Tibial artery (tissue), 4 donors: ENCODE results near the gene NFATC1.

ENCODE experiments used
- DNase-seq, 2 donors: peaks; one replicate each; pipeline ENCODE4 v3.0.0-alpha.2; 2019
- H3K27ac ChIP-seq, 2 donors: fragments of 200-600 bp; sonication (generic) in 1 of 2; 1 replicate in 1 of 2; 2 replicates in 1 of 2; pipeline ENCODE4 v1.5.1; 2018 to 2019; ENCODE audit warnings: mild to moderate bottlenecking in 1 of 2
- H3K27me3 ChIP-seq, 2 donors: fragments of 200-600 bp; sonication (generic) in 1 of 2; one replicate each; pipeline versions ENCODE4 v1.5.1 to v1.6.0; 2016 to 2019
- H3K36me3 ChIP-seq, 3 donors: fragments of 200-600 bp; sonication (generic) in 2 of 3; one replicate each; pipeline ENCODE4 v1.5.1; 2016 to 2019; ENCODE audit warnings: mild to moderate bottlenecking in 2 of 3
- H3K4me1 ChIP-seq, 4 donors: fragments of 200-600 bp; sonication (generic) in 2 of 4; 1 replicate in 3 of 4; 2 replicates in 1 of 4; pipeline ENCODE4 v1.5.1; 2016 to 2019
- H3K4me3 ChIP-seq, 2 donors: fragments of 200-600 bp; sonication (generic) in 1 of 2; 1 replicate in 1 of 2; 2 replicates in 1 of 2; pipeline ENCODE4 v1.5.1; 2018 to 2019; ENCODE audit warnings: mild to moderate bottlenecking in 2 of 2
- H3K9me3 ChIP-seq, 3 donors: fragments of 200-600 bp; sonication (generic) in 1 of 3; one replicate each; pipeline ENCODE4 v1.5.1; 2016 to 2019
- CTCF ChIP-seq, 2 experiments: fragments of 200-600 bp in 1 of 2; fragments of 450-650 bp in 1 of 2; IDR thresholded peaks; one replicate each; pipeline ENCODE4 v1.5.1; 2017 to 2019; ENCODE audit warnings: antibody characterized with exemption in 2 of 2, mild to moderate bottlenecking in 1 of 2, moderate library complexity in 1 of 2
- intact Hi-C: fragments of 100-400 bp; cut with DNase I; formaldehyde crosslinking; loops from one replicate; pipeline ENCODE4 v1.15.0; 2023; ENCODE audit warnings: low total_unique reads

NFATC1 gene

DNA sequence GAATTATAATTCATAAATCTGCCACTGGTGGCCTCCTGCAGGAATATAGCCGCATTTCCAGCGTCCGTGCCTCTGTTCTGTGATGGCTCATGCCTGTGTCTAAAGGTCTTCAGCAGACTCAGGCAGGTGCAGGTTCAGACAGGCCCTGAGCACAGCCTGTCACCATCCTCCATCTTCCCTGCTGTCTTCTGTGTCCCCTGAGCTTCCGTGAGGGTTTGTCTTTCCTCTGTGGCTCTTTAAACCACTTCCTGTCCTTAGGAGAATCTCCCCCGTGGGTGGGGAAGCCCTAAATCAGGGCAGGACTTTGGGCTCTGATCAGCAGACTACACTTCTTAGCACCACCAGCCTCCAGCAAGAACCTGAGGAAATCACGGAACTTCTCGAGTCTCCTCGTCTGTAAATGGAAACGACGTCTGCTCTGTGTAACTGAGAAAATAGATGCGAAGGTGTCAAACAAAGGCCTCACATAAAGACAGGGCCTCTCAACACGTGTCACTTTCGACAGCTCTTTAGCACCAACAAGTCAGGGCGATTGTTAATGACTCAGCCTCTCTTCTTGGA lies 24.1 kb upstream of the NFATC1 start:
- no peak for DNase-seq
- H3K27ac ChIP-seq = no peak overlapping the region
- no peaks in the 10 kb centered on the region for H3K4me1 ChIP-seq
- no peak overlapping the region for H3K4me3 ChIP-seq
- TF ChIP-seq CTCF (IDR thresholded peaks at IDR 0.05) = no peak
- intact Hi-C loops = loop anchor here (10.0 kb wide), 1 partner anchor 297 kb away; no protein-coding TSS in a partner anchor
- no peaks in the 10 kb centered on the region for H3K27me3 ChIP-seq
- H3K36me3 ChIP-seq = peaks cover 0 to 29% (median 6%) of the 10 kb centered on the region in 3 donors
- no peaks in the 10 kb centered on the region for H3K9me3 ChIP-seq

GRCh38 chr18:79372461-79372860 lies 23.3 kb upstream of the NFATC1 start:
- intact Hi-C loops = loop anchor here (10.0 kb wide), 1 partner anchor 298 kb away; no protein-coding TSS in a partner anchor

DNA sequence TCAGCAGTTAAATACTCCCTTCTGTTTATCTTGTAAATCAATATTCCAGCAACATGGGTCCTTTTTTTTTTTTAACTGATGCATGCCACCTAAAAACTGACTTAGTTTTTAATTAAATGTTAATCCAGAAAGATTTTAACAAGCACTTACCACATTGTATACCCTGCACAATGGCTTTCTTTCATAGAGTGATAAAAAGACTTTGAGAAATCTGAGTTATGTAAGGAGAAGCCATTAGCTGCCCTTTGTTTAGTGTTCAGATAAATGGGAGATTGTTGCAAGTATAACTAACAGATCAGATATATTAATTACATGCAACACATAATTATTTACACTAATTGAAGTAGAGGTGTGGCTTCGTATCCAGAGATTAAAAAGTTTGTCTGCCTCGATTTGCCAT lies 22.7 kb upstream of the NFATC1 start:
- no peak for DNase-seq
- Histone ChIP-seq H3K27ac (no peak overlapping the region), H3K27me3 (no peaks in the 10 kb centered on the region), H3K36me3 (peaks cover 6 to 38% (median 14%) of the 10 kb centered on the region in 3 donors), H3K9me3 (no peaks in the 10 kb centered on the region), H3K4me1 (no peaks in the 10 kb centered on the region), H3K4me3 (no peak overlapping the region)
- intact Hi-C loops = loop anchor here (10.0 kb wide), 1 partner anchor 298 kb away; no protein-coding TSS in a partner anchor
- no peak for TF ChIP-seq CTCF (IDR thresholded peaks at IDR 0.05)

More at GRCh38 chr18:79372461-79372860, 23.3 kb upstream of the NFATC1 start:
- Histone ChIP-seq H3K9me3 (no peaks in the 10 kb centered on the region), H3K27me3 (no peaks in the 10 kb centered on the region), H3K27ac (no peak overlapping the region), H3K36me3 (peaks cover 3 to 37% (median 9%) of the 10 kb centered on the region in 3 donors), H3K4me1 (no peaks in the 10 kb centered on the region), H3K4me3 (no peak overlapping the region)
- no peak for DNase-seq
- TF ChIP-seq CTCF (IDR thresholded peaks at IDR 0.05) = no peak

DNA sequence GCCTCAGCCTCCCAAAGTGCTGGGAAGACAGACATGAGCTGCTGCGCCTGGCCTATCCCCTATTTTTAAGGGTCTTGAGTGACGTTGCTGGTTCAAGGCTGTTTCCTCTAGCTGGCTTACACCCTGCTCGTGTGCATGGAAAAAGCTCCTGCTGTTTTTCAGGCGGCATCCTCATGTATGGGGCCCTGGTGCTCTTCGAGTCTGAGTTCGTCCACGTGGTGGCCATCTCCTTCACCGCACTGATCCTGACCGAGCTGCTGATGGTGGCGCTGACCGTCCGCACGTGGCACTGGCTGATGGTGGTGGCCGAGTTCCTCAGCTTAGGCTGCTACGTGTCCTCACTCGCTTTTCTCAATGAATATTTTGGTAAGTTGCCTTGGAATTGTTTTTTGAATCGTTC lies 22.0 kb upstream of the NFATC1 start:
- no peak for DNase-seq
- Histone ChIP-seq H3K9me3 (no peaks in the 10 kb centered on the region), H3K36me3 (peaks cover 6 to 41% (median 16%) of the 10 kb centered on the region in 3 donors), H3K27me3 (no peaks in the 10 kb centered on the region), H3K27ac (no peak overlapping the region), H3K4me3 (no peak overlapping the region), H3K4me1 (no peaks in the 10 kb centered on the region)
- no peak for TF ChIP-seq CTCF (IDR thresholded peaks at IDR 0.05)
- intact Hi-C loops = loop anchor here (10.0 kb wide), 1 partner anchor 299 kb away; no protein-coding TSS in a partner anchor

DNA sequence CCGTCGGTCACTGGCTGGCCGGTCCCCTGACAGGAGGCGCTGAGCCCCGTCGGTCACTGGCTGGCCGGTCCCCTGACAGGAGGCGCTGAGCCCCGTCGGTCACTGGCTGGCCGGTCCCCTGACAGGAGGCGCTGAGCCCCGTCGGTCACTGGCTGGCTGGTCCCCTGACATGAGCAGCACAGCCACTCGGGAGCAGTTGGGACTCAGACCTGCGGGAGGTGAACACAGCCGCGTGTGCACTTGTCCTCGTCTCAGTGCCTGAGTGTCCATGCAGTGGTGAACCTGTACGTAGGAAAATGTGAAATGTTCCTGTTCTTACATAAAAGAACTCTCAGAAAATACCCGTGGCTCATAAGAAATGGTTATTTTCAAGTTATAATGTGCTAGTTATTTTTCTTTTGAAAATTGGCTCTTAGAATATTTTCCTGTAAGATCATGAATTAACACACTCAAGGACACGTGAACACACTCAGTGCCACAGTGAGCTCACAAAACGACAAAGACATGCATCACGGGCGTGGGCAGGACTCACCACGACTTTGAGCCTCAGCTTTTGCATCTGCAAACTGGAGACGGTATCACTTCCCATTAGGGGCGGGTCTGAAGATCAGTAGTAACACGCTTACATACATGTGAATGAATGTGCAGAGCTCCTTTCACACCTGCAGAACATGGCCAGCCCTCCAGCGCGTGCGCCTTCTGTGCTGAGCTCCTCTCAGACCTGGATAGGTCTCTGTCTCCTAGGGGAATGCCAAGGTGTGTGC lies 21.1 kb upstream of the NFATC1 start:
- intact Hi-C loops = loop anchor here (10.0 kb wide), 1 partner anchor 300 kb away; no protein-coding TSS in a partner anchor
- no peak for TF ChIP-seq CTCF (IDR thresholded peaks at IDR 0.05)
- H3K36me3 ChIP-seq = peaks cover 6 to 43% (median 16%) of the 10 kb centered on the region in 3 donors
- DNase-seq = no peak
- H3K4me1 ChIP-seq = peaks cover 0 to 4% (median 1%) of the 10 kb centered on the region in 4 donors
- no peaks in the 10 kb centered on the region for H3K27me3 ChIP-seq
- H3K9me3 ChIP-seq = no peaks in the 10 kb centered on the region
- H3K4me3 ChIP-seq = no peak overlapping the region
- no peak overlapping the region for H3K27ac ChIP-seq
